ENCODE data around the gene CSNK2A2.

CSNK2A2 gene

DNA sequence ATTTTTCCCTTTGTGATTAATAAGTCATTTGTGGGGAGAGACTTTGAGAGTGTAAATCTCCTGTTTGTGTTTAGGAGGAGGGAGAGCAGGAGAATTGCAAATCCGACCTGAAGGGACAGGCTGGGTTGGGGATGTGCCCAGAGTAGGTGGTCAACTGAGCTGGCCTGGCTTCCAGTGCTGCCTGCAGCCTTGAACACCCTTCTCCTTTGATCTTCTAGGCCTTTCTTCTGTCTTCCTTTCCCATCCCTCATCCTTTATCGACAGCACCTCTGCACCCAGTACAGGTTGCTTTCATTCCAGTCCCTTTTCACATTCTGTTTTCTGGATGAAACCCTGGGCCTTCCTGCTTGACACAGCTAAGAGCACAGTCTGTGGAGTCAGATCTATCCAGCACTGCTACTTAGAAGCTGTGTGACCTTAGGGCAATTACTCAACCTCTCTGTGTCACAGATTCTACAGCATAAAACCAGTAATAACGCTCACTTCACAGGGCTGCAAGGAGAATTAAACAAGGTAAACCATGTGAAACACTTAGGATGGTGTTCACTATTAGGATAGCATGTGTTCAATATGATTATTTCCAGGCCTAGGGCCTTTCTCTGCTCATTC is 1.0 kb upstream of the CSNK2A2 start:
- no peak for DNase-seq

DNA sequence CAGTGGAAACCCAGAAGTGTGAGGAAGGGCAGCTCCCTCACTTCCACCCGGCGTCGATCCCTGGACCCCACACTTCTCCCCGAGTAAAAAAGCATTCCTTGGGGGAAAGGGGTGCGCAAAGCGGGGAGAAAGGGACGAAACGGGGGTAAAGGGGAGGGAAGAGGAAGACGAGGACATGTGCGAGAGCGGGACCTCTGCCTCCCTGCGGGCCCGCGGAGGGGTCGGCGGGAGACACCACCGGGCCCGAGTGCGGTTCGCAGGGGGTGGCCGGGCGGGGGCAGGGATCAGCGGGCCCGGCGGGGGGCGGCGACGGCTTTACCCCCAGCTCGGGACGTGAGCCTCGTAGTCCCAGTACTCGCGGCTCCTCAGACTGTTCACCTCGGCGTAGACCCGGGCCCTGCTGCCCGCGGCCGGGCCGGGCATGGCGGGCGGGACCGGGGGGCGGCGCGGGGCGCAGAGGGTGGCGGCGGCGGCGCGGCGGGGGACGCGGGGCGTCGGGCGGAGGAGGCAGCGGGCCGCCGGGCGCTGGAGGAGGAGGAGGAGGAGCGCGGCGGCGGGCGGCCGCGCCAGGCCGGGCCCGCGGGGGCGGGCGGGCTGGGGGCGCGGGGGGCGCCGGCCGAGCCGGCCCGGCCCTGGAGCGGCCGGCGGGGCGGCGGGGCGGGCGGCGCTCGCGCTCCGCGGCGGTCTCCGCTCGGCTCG is 443 bp downstream of the CSNK2A2 start:
- DNase-seq = peak in 1 of 5 donors; percentile 5

DNA sequence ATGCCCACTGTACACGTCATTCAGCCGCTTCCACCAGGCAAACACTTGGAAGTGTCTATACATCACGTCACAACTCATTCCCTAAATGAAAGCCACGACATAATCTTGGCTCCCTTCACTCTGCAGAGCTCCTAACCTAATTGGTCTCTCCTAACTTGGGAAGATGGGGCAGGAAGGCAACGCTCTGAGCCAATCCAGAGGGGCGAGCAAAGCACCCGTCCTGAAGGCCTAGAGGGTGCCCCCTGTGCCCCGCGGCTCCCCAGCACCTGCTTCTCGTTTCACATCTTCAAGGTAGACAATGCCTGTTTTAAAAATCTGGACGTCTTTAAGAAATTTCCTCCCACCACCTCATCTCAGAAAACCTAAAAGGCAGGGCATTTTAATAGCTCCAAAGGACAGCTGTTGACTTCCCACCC is 1.0 kb downstream of the CSNK2A2 start:
- no peak for DNase-seq

DNA sequence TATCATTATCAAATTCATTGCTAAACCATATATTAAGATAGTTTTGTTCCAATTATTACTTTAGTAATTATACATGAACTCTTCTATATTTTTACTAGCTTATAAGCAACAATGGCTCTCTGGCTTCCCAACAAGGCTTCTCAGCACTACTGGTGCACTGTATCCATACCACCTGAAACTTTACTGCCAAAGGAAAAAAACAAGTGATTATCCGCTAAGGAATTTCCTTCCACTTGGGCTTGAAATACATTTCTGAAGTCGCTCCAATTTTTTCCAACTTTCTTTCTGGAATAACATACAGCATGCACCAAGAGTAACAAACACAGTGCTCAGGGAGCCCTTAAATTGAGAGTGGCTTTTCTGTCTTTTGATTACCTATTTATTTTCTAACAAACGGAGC is 2.1 kb downstream of the CSNK2A2 start:
- DNase-seq = no peak

DNA sequence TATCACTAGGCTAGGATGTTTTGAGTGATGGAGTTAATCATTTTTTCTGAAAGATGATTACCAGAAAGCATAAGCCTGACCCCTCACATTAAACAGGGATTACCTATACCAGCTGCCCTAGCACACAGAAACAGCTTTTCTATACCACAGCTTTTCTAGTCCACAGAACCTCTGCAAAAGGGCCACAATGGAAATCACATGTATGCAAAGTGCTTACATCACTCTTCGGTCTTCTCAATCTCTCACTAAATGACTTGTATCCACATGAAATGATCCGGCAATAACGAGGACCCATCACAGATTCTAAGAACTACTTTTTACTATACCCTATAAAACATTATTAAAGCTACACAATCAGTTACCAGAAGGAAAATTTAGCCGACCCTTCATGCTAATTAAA is 2.6 kb downstream of the CSNK2A2 start:
- DNase-seq = no peak

DNA sequence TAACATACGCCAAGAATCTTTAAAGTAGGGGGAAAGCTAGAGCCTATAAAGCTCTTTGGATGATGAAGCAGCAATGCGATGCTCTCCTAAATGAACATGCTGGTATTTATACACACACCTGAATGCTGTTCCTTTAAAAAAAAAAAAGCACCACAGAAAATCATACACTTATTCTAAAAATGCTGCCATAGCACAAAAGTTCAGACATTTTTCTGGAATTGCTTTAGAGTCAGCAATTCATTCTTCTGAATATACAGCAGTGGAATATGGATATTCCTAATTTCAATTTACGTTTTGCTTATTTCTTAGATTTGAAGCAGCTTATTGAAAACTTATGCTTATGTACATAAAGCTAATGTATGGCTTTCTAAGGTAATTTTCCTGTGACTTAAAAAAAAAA is 3.1 kb downstream of the CSNK2A2 start:
- DNase-seq = no peak

DNA sequence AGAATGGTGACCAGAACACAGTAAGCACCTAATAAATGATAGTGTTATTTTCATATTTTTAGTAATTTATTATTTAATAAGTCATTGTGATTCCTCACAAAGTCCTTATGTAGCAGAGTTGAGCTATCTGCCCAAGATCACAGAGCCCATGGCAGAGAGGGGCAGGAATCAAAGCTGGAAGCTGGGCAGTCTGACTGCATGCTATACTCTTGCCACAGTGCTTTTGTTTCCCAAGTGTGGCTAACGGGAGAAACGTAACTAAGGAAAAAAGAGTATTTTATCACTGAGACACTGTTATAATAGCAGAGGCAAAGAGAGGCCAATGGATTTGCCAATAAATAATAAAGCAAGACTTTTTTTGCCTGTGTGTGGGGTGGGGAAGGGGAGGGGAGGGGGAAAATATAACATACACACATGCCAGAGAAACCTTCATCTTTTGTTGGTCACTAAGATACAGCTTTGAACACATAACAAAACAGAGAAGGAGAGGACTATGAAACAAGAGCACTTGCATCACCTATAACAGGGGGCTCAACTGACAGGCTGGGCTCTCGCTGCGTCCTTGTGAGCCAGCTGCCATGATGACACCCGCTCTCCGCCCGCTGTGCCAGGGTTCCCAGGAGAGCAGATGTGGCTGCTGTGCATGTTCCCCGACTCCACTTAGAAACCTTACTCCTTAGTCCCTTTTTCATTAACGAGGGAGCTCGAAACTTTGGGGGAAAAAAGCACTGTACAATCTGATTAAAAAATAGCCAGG is 10.1 kb downstream of the CSNK2A2 start:
- no peak for DNase-seq

DNA sequence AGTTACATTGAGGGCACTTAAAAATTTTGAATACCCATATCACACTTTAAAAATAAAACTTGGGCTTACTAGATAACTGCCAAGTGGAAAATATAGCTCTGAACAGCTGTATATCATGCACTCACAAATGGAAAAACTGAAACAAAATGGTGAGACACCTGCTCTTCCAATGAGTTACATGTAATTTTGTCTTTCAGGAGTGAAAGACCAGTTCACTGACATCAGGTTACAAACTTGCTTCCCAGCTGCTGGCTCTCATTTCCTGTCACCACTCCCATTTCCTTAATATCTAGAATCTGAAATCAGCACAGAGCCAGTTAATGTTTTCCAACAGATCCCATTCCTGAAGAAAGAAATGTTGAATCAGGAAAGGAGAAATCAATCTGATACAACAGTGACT is 10.8 kb downstream of the CSNK2A2 start:
- DNase-seq = no peak

DNA sequence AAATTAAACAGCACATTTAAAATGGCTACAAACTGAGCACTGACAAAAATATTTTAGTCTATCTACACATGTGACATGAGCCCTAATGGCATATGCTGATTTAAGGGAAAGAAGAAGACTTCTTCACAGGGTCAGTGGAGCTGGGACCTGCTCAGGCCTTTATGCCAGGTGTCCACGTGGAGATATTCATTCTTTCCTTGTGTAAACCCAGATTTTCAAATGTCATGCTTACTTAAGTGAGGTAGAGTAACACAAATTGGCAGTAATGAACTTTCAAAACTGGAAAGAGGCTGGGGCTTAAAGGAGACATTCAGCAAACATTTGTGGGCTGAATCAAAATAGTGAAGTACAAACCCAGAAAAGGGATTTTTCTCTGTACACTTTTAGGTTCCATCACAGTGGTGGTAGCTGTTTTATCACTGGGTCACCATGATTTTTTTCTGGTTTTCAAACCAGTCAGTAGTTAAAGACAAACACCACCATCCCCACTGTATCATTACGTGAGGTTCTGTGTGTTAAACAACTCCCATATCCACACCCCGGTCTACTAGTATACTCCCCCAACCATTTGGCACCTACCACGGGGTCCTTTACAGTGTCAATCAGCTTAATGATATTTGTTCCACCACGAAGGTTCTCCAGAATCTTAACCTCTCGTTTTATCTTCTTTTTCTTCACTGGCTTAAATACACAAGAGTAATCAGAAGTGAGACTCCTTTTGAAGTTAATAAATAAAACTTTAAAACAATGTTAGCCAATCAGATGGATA is 11.5 kb downstream of the CSNK2A2 start:
- DNase-seq = no peak

DNA sequence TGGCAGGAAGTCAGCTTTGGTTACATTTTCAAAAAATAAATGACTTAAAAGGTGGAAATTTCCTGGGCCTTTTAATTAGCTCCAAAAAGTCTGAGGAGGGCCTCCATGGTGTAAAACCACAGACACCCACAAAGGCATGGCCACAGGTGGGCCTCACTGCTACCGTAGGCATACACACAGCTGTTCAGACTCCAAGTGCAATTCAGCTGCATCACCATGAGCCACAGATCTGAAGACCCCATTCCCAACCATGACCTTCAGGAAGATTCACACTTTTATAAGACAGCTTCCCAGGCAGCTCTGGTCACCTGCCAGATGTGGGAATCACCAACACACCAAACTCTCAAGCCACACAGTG is 20.6 kb downstream of the CSNK2A2 start:
- DNase-seq = no peak

DNA sequence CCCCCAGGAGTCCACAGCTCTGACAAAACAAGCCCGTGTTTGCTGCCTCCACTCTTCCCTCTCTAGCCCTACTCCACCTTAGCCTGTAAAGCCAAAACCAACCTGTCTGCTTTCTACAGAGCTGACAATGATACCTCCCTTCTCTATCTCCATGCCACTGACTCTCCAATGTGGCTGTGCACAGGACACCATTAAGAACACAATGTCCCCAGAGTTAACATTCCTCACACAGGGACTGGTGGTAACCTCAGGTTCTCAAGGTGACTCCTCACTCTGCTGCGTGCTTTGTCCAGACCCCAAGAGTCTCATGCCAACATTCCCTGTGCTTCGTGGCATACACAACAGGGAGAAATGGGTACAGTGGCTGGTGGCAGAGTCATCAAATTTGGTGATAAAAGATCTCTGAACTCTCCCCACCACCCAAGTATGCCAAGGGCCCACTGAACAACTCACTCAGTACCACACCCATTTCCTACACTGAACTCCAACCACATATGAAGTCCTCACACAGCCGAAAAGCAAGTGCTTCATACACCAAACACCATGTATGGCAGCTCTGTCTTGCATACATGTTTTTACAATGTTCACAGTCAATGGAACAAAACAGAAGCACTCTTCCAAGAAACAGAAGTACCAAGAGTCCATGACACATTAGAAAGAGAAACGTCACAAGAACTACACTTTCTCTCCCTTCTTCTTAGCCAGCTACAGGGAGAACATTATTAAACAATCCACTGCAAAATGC is 21.1 kb downstream of the CSNK2A2 start:
- DNase-seq = peak in 1 of 5 donors; percentile 51

DNA sequence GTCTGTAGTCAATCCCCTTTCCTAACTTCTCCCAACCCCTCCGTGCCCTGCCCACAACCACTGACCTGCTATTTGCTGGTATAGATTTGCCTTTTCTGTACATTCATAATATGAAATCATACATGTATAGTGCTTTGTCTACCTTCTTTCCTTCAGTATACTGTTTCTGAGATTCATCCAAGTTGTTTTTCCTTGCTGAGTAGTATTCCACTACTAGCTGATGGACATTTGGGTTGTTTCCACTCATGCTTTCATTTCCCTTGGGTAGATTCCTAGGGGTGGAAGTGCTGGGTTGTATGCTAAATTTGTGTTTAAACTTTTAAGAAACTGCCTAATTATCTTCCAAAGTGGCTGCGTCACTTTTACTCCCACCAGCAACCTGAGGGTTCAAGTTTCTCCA is 27.7 kb downstream of the CSNK2A2 start:
- DNase-seq = no peak

DNA sequence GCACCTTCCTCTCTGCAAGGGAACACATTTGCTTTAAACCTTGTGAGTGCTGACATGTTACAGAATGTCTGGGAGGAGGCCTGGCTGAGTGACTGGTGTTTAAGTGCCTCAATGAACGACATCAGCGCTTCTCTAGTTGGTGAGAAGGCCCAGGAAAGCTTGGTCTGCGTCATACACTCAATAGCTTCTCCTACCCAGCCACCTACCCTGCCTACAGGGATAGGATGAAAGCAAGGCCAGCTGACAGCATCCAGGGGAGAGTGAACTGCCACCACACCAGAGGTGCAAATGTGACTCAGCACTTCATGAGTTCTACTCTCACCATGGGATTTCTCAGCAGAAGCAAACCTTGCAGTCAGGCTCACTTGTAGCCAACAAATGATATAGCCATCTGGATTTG is 37.1 kb downstream of the CSNK2A2 start:
- no peak for DNase-seq

DNA sequence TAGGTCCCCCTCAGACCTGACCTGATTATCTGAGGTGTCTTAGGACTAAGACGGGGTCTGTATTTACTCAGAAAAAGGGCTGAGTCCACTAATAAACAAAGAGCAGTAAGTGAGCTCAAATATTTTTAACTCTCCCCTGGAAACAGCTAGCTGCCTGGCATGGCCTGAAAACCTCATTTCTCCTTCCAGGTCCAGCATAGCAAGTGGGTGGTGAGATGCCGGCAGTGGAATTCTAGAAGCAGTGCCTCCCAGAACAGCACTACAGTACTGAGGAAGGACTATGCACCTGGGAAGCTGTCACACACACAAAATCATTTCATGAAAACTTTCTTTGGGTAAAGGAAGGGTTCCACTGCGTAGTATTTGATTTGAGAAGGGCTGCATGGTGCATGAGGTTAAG is 39.2 kb downstream of the CSNK2A2 start:
- no peak for DNase-seq

DNA sequence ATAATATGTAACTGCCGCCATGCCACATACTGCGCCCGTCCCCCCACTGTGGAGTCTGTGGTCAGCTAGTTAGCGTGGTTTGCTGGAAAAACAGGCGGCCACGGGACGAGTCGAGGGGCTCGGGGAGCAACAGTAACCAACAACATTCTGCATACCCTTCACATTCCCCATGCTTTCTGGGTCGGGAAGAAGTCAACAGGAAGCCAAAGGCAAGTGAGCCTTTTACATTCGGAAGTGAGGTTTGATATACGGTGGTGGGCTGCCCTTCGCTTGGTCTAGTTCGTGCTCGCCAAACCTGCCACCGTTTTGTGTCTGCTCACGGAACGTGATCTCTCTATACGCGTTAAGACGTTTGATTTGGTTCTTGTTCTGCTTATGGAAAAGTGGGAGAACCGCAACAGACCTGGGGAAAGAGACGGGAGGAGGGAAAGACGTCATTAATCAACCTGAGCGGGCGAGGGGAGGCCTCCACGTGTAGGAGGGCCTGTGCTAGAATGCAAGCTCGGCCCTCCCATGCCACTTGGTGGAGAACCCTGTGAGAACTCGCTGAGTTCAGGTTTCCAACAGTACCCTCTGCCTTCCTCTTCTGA is 39.9 kb downstream of the CSNK2A2 start:
- no peak for DNase-seq

DNA sequence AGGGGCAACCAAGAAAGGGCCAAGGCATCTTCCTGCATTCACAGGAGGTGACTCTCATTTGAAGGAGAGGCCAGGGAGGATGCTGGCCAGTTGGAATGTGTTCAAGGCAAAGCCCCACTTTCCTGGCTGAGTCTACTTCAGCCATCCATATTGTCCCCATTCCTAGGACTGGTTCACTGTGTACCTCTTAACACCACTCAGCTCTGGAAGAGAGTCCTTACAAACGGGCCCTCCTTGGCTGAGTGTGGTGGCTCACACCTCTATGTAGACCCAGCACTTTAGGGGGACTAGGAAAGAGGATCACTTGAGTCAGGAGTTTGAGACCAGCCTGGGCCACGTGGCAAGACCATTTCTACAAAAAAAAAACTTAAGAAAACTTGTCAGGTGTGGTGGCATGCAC is 40.7 kb downstream of the CSNK2A2 start:
- DNase-seq = no peak

DNA sequence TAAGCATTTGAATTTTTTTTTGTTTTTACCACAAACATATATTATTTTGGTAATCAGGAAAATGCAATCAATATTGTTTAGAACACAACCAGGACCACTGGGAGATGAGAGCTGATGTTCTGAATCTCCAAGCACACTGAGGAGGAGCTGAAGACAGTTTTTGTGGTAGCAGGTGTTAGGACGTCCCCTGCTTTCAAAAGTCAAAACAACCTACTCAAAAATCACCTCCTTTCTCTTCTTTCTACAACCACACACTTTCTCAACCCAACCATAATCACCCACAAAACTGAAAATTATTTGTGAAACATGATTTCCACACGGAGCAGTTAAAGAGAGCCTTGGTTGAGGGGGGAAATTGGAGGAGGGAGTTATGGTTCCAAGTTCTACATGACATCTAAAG is 42.1 kb downstream of the CSNK2A2 start:
- no peak for DNase-seq

DNA sequence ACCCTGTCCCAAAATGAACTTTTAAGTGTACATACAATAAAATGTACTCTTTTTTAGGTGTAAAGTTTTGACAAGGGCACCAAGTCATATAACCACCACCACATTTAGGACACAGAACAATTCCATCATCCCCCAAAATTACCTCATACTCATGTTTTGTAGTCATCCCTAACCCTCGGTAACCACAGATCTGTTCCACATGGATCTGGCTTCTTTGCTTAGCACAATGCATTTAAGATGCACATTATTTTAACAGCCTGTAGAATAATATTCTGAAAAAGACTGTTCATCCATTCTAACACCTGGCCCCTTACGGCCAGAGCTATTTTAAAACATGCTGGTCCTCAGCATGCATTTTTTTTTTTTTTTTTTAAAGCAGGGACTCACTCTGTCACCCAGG is 43.6 kb downstream of the CSNK2A2 start:
- DNase-seq = no peak

DNA sequence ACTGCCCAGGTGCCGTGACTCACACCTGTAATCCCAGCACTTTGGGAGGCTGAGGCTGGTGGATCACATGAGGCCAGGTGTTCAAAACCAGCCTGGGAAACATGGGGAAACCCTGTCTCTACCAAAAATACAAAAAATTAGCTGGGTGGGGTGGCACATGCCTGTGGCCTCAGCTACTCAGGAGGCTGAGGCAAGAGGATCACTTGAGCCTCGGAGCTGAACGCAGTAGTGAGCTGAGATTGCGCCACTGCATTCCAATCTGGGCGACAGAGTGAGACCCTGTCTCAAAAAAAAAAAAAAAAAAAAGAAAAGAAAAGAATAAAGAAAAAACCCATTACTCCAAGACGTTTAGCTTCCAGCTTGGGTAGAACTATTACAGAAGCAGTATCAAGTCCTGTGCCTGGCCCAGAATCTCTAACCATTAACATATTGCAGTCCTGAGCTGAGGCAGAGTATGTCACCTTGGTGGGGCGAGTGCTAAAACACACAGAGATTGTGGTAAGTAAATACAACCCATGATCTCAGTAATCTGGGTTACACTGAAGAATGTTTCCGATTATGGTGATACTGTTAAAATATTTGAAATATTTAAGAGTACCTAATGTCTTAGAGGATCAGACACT is 45.5 kb downstream of the CSNK2A2 start:
- no peak for DNase-seq

DNA sequence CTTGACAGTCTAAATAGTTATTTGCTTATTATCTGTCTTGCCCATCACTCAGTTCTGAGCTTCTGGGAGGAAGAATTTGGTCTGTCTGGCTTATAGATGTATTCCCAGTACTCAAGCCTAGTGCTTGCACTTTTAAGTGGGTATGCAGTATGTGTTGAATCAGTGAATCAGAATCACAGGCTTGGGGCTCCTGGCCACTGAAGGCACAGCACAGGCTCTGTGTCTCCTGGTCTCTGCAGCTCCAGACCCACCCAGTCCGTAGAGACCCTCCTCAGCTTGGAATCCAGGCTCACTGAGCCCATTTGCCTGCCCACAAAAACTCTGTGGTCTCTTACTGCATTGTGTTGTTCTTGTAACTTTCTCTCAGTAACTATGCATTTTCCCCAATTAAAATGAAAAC is 49.4 kb downstream of the CSNK2A2 start:
- DNase-seq = no peak

DNA sequence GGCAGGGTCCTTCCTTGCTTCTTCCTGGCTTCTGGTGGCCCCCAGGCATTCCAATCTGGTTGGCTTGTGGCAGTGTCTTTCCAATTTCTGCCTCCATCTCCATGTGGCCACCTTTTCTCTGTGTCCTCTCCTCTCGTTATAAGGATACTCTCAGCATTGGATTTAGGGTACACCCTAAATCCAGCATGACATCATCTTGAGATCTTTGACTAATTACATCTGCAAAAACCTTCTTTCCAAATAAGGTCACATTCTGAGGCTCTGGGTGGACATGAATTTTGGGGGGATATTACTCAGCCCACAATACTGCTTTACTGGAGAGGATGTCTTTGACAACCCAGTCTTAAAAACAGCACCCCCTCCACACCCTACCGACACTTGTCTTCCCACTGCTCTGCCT is 49.8 kb downstream of the CSNK2A2 start:
- no peak for DNase-seq

DNA sequence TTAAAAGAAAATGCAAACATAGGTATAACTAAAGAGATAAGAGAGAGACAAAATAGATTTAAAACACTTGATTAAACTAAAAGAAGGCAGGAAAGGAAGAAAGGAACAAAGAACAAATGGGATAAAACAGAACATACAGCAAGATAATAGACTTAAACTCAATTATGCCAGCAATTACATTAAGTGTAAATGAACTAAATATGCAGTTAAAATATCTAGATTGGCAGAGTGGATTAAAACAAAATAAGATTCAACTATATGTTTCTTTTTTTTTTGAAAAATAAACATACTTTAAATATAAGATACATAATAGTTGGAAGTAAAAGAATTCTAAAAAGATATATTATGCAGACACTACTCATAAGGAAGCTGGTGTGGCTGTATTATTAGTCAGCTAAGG is 59.1 kb downstream of the CSNK2A2 start:
- DNase-seq = no peak
